ENCODE data around the gene PFN3.
"Not testable (repeated sequence)": the region's sequence is repeated elsewhere in the genome, so short reads cannot be mapped to it uniquely, and the experiment has no call there.

The PFN3 gene

GRCh38 chr5:177361418-177362291 is 38.8 kb downstream of the PFN3 start:
- DNase-seq (ENCODE audit: low read depth in 1 of 2, low spot score in 1 of 2) = no peak

- DNase-seq (ENCODE audit: low read depth in 1 of 2, low spot score in 1 of 2) = not testable (repeated sequence)
These were observed 39.7 kb downstream of the PFN3 start for GRCh38 chr5:177360740-177361139.

- no peak for DNase-seq (ENCODE audit: low read depth in 1 of 2, low spot score in 1 of 2)
These were observed 40.6 kb downstream of the PFN3 start for GRCh38 chr5:177359860-177360259.

GRCh38 chr5:177359451-177359851 is 41.0 kb downstream of the PFN3 start:
- DNase-seq (ENCODE audit: low read depth in 1 of 2, low spot score in 1 of 2) = no peak

GRCh38 chr5:177358370-177358819 is 42.1 kb downstream of the PFN3 start:
- DNase-seq (ENCODE audit: low read depth in 1 of 2, low spot score in 1 of 2) = no peak

- peak; percentile 42 to 59 for DNase-seq (ENCODE audit: low read depth in 1 of 2, low spot score in 1 of 2)
These were observed 42.8 kb downstream of the PFN3 start, which contains the start of gene RGS14 for GRCh38 chr5:177357459-177358351. Gene RGS14, plus strand, starts transcription at chr5:177357924. Its CDS starts 101 bp downstream, at chr5:177358025.

GRCh38 chr5:177357146-177357458 is 43.4 kb downstream of the PFN3 start:
- no peak for DNase-seq (ENCODE audit: low read depth in 1 of 2, low spot score in 1 of 2)

GRCh38 chr5:177356746-177357145 is 43.7 kb downstream of the PFN3 start:
- no peak for DNase-seq (ENCODE audit: low read depth in 1 of 2, low spot score in 1 of 2)

- no peak for DNase-seq (ENCODE audit: low read depth in 1 of 2, low spot score in 1 of 2)
These were observed 44.6 kb downstream of the PFN3 start for GRCh38 chr5:177355868-177356168.

GRCh38 chr5:177355162-177355867 is 45.1 kb downstream of the PFN3 start:
- DNase-seq (ENCODE audit: low read depth in 1 of 2, low spot score in 1 of 2) = no peak

GRCh38 chr5:177354711-177355110 is 45.8 kb downstream of the PFN3 start:
- no peak for DNase-seq (ENCODE audit: low read depth in 1 of 2, low spot score in 1 of 2)

- DNase-seq (ENCODE audit: low read depth in 1 of 2, low spot score in 1 of 2) = no peak
These were observed 46.2 kb downstream of the PFN3 start for GRCh38 chr5:177354256-177354655.

GRCh38 chr5:177353093-177353492 is 47.4 kb downstream of the PFN3 start:
- DNase-seq (ENCODE audit: low read depth in 1 of 2, low spot score in 1 of 2) = no peak

- DNase-seq (ENCODE audit: low read depth in 1 of 2, low spot score in 1 of 2) = peak; percentile 79 to 82
These were observed 48.8 kb downstream of the PFN3 start, which contains the start of gene LMAN2 for GRCh38 chr5:177351392-177352329. Gene LMAN2, minus strand, starts transcription at chr5:177351668. Its CDS starts 21 bp downstream, at chr5:177351647.

- no peak for DNase-seq (ENCODE audit: low read depth in 1 of 2, low spot score in 1 of 2)
These were observed 49.6 kb downstream of the PFN3 start for GRCh38 chr5:177350776-177351391.
